ENCODE measurements around the gene USP7.

GRCh38 chr16:8847145-8847544, 116.6 kb downstream of the USP7 start:
- TF ChIP-seq CTCF (IDR thresholded peaks at IDR 0.05), result no peak
- no peak for TF ChIP-seq POLR2A (IDR thresholded peaks at IDR 0.05; ENCODE audit: low read depth)
- no peak for TF ChIP-seq POLR2AphosphoS5 (IDR thresholded peaks at IDR 0.05)

Data from esophagus muscularis mucosa (tissue), 3 donors.